Erythroblast (primary cell): Measurements from ENCODE around the gene TBC1D19.

Source experiments
- GATA1 ChIP-seq: IDR thresholded peaks from 2 replicates; pipeline ENCODE4 v1.6.1; 2011; ENCODE audit warnings: low read depth, mild to moderate bottlenecking, control low read depth, low read length, moderate library complexity
- POLR2A ChIP-seq: IDR thresholded peaks from 2 replicates; pipeline ENCODE4 v1.6.1; 2011; ENCODE audit warnings: mild to moderate bottlenecking, low read length

DNA sequence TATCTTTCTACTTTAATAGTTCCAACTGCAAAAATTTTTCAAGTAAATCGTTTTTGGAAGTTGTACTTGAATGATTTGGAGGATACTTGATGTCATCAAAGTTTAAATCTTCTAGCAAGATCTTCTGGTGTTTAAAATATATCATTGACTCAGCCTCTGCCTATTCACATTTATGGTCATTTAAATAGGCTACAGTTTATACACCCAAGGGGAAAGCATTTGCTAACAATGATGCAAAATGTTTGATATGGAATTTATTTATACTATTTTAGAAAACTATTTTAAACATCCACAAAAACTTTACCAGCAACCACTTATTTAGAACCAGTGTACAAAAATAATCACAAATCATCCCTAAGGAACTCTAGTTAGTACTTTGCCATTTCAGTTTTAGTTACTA is 153.5 kb downstream of the TBC1D19 start:
- TF ChIP-seq POLR2A: no peak
- TF ChIP-seq GATA1: no peak
